Measurements from ENCODE around the gene AVEN. TPM values are rescaled to one million over a fixed set of nuclear protein-coding genes. Genes with fewer than 3 reads are reported as not detected.

Gene AVEN
- total RNA-seq, 1 donor from 2014 or later: 8.9 TPM

GRCh38 chr15:33956397-33956796 is 82.6 kb downstream of the AVEN start:
- no peak for TF ChIP-seq CTCF (IDR thresholded peaks at IDR 0.05)

GRCh38 chr15:33955945-33956344 is 83.1 kb downstream of the AVEN start:
- intact Hi-C loops (cut with DNase I): no loop called here
- no peaks in the 10 kb centered on the region for H3K9me3 ChIP-seq
- H3K27ac ChIP-seq: no peak overlapping the region
- no peak overlapping the region for H3K4me3 ChIP-seq
- H3K27me3 ChIP-seq (ENCODE audit: low read depth): no peaks in the 10 kb centered on the region
- TF ChIP-seq CTCF (IDR thresholded peaks at IDR 0.05): no peak
- DNase-seq (no peak), ATAC-seq (no peak)
- no peaks in the 10 kb centered on the region for H3K4me1 ChIP-seq
- H3K36me3 ChIP-seq: no peaks in the 10 kb centered on the region

More at GRCh38 chr15:33956397-33956796, 82.6 kb downstream of the AVEN start:
- ATAC-seq (no peak), DNase-seq (no peak)
- no peaks in the 10 kb centered on the region for H3K36me3 ChIP-seq
- H3K4me1 ChIP-seq: no peaks in the 10 kb centered on the region
- intact Hi-C loops (cut with DNase I): no loop called here
- H3K4me3 ChIP-seq: no peak overlapping the region
- no peaks in the 10 kb centered on the region for H3K9me3 ChIP-seq
- no peak overlapping the region for H3K27ac ChIP-seq
- no peaks in the 10 kb centered on the region for H3K27me3 ChIP-seq (ENCODE audit: low read depth)

- Histone ChIP-seq H3K27me3 (ENCODE audit: low read depth) (no peaks in the 10 kb centered on the region), H3K4me3 (no peak overlapping the region), H3K9me3 (no peaks in the 10 kb centered on the region), H3K27ac (no peak overlapping the region), H3K36me3 (no peaks in the 10 kb centered on the region), H3K4me1 (peaks cover 12% of the 10 kb centered on the region)
- no peak for ATAC-seq
- DNase-seq: no peak
- intact Hi-C loops (cut with DNase I): no loop called here
- no peak for TF ChIP-seq CTCF (IDR thresholded peaks at IDR 0.05)
These were observed 92.9 kb downstream of the AVEN start for GRCh38 chr15:33946152-33946551.

- H3K4me3 ChIP-seq: no peak overlapping the region
- H3K27ac ChIP-seq: no peak overlapping the region
- no peak for DNase-seq
- peak; percentile 82 to 95 for ATAC-seq
- H3K36me3 ChIP-seq: no peaks in the 10 kb centered on the region
- TF ChIP-seq CTCF (IDR thresholded peaks at IDR 0.05): no peak
- no peaks in the 10 kb centered on the region for H3K9me3 ChIP-seq
- H3K27me3 ChIP-seq (ENCODE audit: low read depth): no peaks in the 10 kb centered on the region
- peaks cover 15% of the 10 kb centered on the region for H3K4me1 ChIP-seq
- intact Hi-C loops (cut with DNase I): no loop called here
These were observed 97.5 kb downstream of the AVEN start for GRCh38 chr15:33941279-33942063.

GRCh38 chr15:33934921-33935320 is 104.1 kb downstream of the AVEN start:
- TF ChIP-seq CTCF (IDR thresholded peaks at IDR 0.05): no peak
- no peaks in the 10 kb centered on the region for H3K4me1 ChIP-seq
- no peak overlapping the region for H3K4me3 ChIP-seq
- DNase-seq (no peak), ATAC-seq (no peak)
- no peaks in the 10 kb centered on the region for H3K27me3 ChIP-seq (ENCODE audit: low read depth)
- no peaks in the 10 kb centered on the region for H3K36me3 ChIP-seq
- H3K27ac ChIP-seq: no peak overlapping the region
- intact Hi-C loops (cut with DNase I): no loop called here
- no peaks in the 10 kb centered on the region for H3K9me3 ChIP-seq

Measured in lower lobe of right lung (tissue), 2 donors.